ENCODE results near the gene WWOX. TPM values are rescaled to one million over a fixed set of nuclear protein-coding genes. Genes with fewer than 3 reads are reported as not detected.

WWOX gene
- total RNA-seq, 1 experiment from 2014 or later, result 35.6 TPM

- intact Hi-C loops (cut with micrococcal nuclease; ENCODE audit: unreplicated experiment), result no loop called here
- H3K36me3 ChIP-seq (ENCODE audit: low read depth), result no peaks in the 10 kb centered on the region
- no peak overlapping the region for H3K27ac ChIP-seq
- ChIA-PET POLR2A (ENCODE audit: unreplicated experiment) (no interaction called here), CTCF (no interaction called here)
- no peaks in the 10 kb centered on the region for H3K27me3 ChIP-seq (ENCODE audit: insufficient read depth, low read depth)
- no TSS peak for BruUV-seq (replicated peaks)
- H3K4me2 ChIP-seq, result no peak overlapping the region
- no peak overlapping the region for H3K4me3 ChIP-seq
- H3K9me2 ChIP-seq (ENCODE audit: insufficient read depth), result no peaks in the 10 kb centered on the region
- no peaks in the 10 kb centered on the region for H3K4me1 ChIP-seq (replicated peaks; ENCODE audit: insufficient read depth)
- 0 out of 2 replicates have a peak, but pooled peaks cover 6% of the 10 kb centered on the region for H3K79me2 ChIP-seq (ENCODE audit: low read depth)
- no peak for DNase-seq
- H2AFZ ChIP-seq, result no peak overlapping the region
- no peaks in the 10 kb centered on the region for H3F3A ChIP-seq (ENCODE audit: insufficient read depth, low read depth)
- TF ChIP-seq, protein P1, sequence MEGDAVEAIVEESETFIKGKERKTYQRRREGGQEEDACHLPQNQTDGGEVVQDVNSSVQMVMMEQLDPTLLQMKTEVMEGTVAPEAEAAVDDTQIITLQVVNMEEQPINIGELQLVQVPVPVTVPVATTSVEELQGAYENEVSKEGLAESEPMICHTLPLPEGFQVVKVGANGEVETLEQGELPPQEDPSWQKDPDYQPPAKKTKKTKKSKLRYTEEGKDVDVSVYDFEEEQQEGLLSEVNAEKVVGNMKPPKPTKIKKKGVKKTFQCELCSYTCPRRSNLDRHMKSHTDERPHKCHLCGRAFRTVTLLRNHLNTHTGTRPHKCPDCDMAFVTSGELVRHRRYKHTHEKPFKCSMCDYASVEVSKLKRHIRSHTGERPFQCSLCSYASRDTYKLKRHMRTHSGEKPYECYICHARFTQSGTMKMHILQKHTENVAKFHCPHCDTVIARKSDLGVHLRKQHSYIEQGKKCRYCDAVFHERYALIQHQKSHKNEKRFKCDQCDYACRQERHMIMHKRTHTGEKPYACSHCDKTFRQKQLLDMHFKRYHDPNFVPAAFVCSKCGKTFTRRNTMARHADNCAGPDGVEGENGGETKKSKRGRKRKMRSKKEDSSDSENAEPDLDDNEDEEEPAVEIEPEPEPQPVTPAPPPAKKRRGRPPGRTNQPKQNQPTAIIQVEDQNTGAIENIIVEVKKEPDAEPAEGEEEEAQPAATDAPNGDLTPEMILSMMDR (conservative IDR thresholded peaks at IDR 0.05), result no peak
- no peak for TF ChIP-seq EZH2 (IDR thresholded peaks at IDR 0.05; ENCODE audit: low read depth)
- H4K20me1 ChIP-seq (ENCODE audit: insufficient read depth), result no peaks in the 10 kb centered on the region
- no peaks in the 10 kb centered on the region for H3K9me3 ChIP-seq (ENCODE audit: insufficient read depth, low read depth)
Observed at GRCh38 chr16:78161023-78161729, 61.7 kb downstream of the WWOX start.

DNA sequence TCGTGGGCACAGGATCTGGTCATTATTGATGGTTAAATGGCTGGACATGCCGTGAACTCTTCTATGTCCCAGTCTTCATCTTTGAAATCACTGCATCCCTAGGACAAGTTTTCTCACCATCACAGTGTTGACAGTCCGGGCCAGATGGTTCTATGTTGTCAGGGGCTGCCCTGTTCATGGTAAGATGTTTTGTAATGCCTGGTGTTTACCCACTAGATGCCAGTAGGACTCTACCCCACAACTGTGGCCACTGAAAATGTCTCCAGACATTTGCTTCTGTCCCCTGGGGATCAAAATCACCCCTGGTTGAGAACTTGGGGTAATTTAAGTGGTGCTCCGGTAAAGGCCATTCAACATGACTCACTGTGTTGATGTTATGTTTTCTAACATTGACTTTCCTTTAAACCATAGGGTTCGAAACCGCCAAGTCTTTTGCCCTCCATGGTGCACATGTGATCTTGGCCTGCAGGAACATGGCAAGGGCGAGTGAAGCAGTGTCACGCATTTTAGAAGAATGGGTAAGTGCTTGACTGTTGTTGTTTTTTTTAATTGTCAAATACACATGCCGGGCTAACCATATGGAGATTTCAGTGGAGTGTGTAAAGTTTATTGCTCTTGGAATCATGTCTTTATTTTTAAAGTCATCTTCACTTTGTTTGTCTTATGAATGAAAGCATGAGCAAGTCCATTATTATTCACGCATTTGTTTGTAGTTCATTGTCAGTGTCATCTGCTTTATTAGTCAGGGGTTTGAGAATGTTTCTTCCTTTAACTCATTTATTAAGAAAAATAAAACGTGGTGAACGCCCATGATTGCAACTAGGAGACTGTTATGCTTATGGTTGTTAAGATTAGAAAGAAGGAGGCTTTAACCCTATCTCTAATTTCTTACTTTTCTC lies 64.6 kb downstream of the WWOX start:
- Histone ChIP-seq H3K4me2 (no peak overlapping the region), H3K79me2 (ENCODE audit: low read depth) (0 out of 2 replicates have a peak, but pooled peaks cover 6% of the 10 kb centered on the region), H2AFZ (no peak overlapping the region), H3K36me3 (ENCODE audit: low read depth) (no peaks in the 10 kb centered on the region), H3K27ac (no peak overlapping the region), H3K27me3 (ENCODE audit: insufficient read depth, low read depth) (no peaks in the 10 kb centered on the region), H4K20me1 (ENCODE audit: insufficient read depth) (no peaks in the 10 kb centered on the region), H3K4me1 (replicated peaks; ENCODE audit: insufficient read depth) (no peaks in the 10 kb centered on the region), H3K4me3 (no peak overlapping the region), H3K9me3 (ENCODE audit: insufficient read depth, low read depth) (no peaks in the 10 kb centered on the region), H3K9me2 (ENCODE audit: insufficient read depth) (no peaks in the 10 kb centered on the region), H3F3A (ENCODE audit: insufficient read depth, low read depth) (no peaks in the 10 kb centered on the region)
- POLR2A ChIA-PET (ENCODE audit: unreplicated experiment), result no interaction called here
- no TSS peak for BruUV-seq (replicated peaks)
- TF ChIP-seq, protein P1 (conservative IDR thresholded peaks at IDR 0.05), result no peak
- TF ChIP-seq EZH2 (IDR thresholded peaks at IDR 0.05; ENCODE audit: low read depth), result no peak
- intact Hi-C loops (cut with micrococcal nuclease; ENCODE audit: unreplicated experiment), result no loop called here
- no peak for DNase-seq
- CTCF ChIA-PET, result no interaction called here

DNA sequence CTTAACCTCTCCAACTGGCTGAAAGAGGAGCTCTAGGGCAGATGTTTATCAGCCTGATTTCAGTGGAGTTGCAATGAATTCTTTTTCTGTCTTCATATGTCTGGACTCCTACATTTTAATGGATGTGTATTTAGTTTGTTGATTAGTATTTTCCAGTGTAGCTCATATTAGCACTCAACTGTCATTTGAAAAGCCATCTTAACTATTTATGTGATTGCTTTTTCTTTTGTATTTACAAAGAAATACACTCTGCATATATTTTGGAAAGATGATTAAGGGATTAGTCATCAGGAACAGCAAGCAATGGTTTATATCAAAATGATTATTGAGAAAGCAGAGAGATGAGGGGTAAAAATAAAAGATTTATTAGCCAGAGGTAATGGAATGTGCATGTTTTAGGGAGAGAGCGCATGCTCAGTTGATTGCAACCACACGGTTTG lies 71.1 kb downstream of the WWOX start:
- ChIA-PET POLR2A (ENCODE audit: unreplicated experiment) (no interaction called here), CTCF (no interaction called here)
- Histone ChIP-seq H3F3A (ENCODE audit: insufficient read depth, low read depth) (no peaks in the 10 kb centered on the region), H3K4me2 (no peak overlapping the region), H3K27ac (no peak overlapping the region), H3K9me2 (ENCODE audit: insufficient read depth) (no peaks in the 10 kb centered on the region), H4K20me1 (ENCODE audit: insufficient read depth) (no peaks in the 10 kb centered on the region), H3K79me2 (ENCODE audit: low read depth) (0 out of 2 replicates have a peak, but pooled peaks cover 4% of the 10 kb centered on the region), H3K4me1 (replicated peaks; ENCODE audit: insufficient read depth) (peaks cover 10% of the 10 kb centered on the region), H3K4me3 (no peak overlapping the region), H3K36me3 (ENCODE audit: low read depth) (no peaks in the 10 kb centered on the region), H3K9me3 (ENCODE audit: insufficient read depth, low read depth) (no peaks in the 10 kb centered on the region), H3K27me3 (ENCODE audit: insufficient read depth, low read depth) (no peaks in the 10 kb centered on the region), H2AFZ (no peak overlapping the region)
- no peak for DNase-seq
- BruUV-seq (replicated peaks), result no TSS peak
- TF ChIP-seq, protein P1 (conservative IDR thresholded peaks at IDR 0.05), result no peak
- TF ChIP-seq EZH2 (IDR thresholded peaks at IDR 0.05; ENCODE audit: low read depth), result no peak
- intact Hi-C loops (cut with micrococcal nuclease; ENCODE audit: unreplicated experiment), result no loop called here

All from PC-9 (cell line).